Measurements from ENCODE around the gene CTRL. TPM values are rescaled to one million over a fixed set of nuclear protein-coding genes. Genes with fewer than 3 reads are reported as not detected.

The CTRL gene
- total and polyA plus RNA-seq, 2 donors (not counting 3 experiments of a cell fraction or from before 2014, with no cell fraction given) = 1.0 to 1.1 TPM

DNA sequence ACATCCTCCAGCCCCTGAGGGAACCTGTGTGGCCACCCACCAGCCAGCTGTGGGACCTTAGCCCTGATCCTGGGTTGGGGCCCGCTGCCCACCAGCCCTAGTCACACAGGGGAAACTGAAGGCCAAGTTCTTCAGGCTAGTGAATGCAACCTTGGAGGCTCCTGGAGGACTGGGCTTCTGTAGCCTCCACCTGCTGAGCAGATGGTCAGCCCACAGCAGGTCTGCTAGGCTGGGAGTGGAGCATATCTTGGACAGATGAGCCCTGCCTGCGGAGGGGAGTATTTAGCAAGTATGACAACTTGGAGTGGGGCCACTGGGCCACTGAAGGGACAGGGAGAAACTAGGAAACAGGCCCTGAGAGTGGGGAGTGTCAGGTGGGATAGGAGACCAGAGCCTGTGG is 44.5 kb upstream of the CTRL start:
- no peaks in the 10 kb centered on the region for H3K9me3 ChIP-seq (replicated peaks; ENCODE audit: control insufficient read depth, insufficient read depth, low read length)
- H3K27ac ChIP-seq (ENCODE audit: insufficient read depth, low read depth, low read length) = no peak overlapping the region
- H3K4me2 ChIP-seq (ENCODE audit: insufficient read depth, low read length) = no peak overlapping the region
- no peak for DNase-seq (ENCODE audit: low read depth, low spot score)
- no TSS peak for BruUV-seq (replicated peaks)
- no peak for TF ChIP-seq GATA2 (IDR thresholded peaks at IDR 0.05; ENCODE audit: insufficient read depth, insufficient read length, low read depth, low read length)
- TF ChIP-seq FOS (IDR thresholded peaks at IDR 0.05; ENCODE audit: borderline replicate concordance, insufficient read depth, low read length) = no peak
- TF ChIP-seq, protein P1, sequence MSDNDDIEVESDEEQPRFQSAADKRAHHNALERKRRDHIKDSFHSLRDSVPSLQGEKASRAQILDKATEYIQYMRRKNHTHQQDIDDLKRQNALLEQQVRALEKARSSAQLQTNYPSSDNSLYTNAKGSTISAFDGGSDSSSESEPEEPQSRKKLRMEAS (IDR thresholded peaks at IDR 0.05; ENCODE audit: insufficient read depth, insufficient read length) = no peak
- TF ChIP-seq EZH2 (IDR thresholded peaks at IDR 0.05; ENCODE audit: borderline replicate concordance, low read depth, low read length, severe bottlenecking) = no peak
- TF ChIP-seq JUN (IDR thresholded peaks at IDR 0.05; ENCODE audit: borderline replicate concordance, insufficient read depth, insufficient read length, low read depth) = no peak
- TF ChIP-seq POLR2AphosphoS5 (IDR thresholded peaks at IDR 0.05; ENCODE audit: insufficient read depth, low read depth, low read length) = no peak
- no peak for TF ChIP-seq POLR2A (IDR thresholded peaks at IDR 0.05; ENCODE audit: low read depth, low read length)
- TF ChIP-seq, protein P2, sequence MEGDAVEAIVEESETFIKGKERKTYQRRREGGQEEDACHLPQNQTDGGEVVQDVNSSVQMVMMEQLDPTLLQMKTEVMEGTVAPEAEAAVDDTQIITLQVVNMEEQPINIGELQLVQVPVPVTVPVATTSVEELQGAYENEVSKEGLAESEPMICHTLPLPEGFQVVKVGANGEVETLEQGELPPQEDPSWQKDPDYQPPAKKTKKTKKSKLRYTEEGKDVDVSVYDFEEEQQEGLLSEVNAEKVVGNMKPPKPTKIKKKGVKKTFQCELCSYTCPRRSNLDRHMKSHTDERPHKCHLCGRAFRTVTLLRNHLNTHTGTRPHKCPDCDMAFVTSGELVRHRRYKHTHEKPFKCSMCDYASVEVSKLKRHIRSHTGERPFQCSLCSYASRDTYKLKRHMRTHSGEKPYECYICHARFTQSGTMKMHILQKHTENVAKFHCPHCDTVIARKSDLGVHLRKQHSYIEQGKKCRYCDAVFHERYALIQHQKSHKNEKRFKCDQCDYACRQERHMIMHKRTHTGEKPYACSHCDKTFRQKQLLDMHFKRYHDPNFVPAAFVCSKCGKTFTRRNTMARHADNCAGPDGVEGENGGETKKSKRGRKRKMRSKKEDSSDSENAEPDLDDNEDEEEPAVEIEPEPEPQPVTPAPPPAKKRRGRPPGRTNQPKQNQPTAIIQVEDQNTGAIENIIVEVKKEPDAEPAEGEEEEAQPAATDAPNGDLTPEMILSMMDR (IDR thresholded peaks at IDR 0.05; ENCODE audit: extremely low read depth in 1 of 2, insufficient read depth in 1 of 2, low read depth in 1 of 2, low read length in 2 of 2) = no peak
- TF ChIP-seq MYC (IDR thresholded peaks at IDR 0.05; ENCODE audit: low read depth, low read length) = no peak
- H3K79me2 ChIP-seq (ENCODE audit: control insufficient read depth, insufficient read depth, low read length) = no peaks in the 10 kb centered on the region
- no peak for FAIRE-seq
- no peaks in the 10 kb centered on the region for H4K20me1 ChIP-seq (replicated peaks; ENCODE audit: control insufficient read depth, extremely low read depth, insufficient read depth, low read length)
- dilution Hi-C loops (cut with MboI; ENCODE audit: extremely low pct_ligation_motif_present, low sequenced_read_pairs) = no loop called here
- H3K4me3 ChIP-seq (replicated peaks in 1 of 3; ENCODE audit: insufficient read depth in 1 of 3, low read depth in 1 of 3, low read length in 3 of 3) = no peak overlapping the region
- H3K9ac ChIP-seq (replicated peaks; ENCODE audit: extremely low read depth, insufficient read depth, low read length) = no peak overlapping the region
- no peaks in the 10 kb centered on the region for H3K9me1 ChIP-seq (replicated peaks; ENCODE audit: control insufficient read depth, extremely low read depth, insufficient read depth, low read length)
- H2AFZ ChIP-seq (ENCODE audit: low read depth, low read length) = no peak overlapping the region
- H3K36me3 ChIP-seq (ENCODE audit: control insufficient read depth in 2 of 2, extremely low read depth in 1 of 2, insufficient read depth in 2 of 2, low read length in 2 of 2) = no peaks in the 10 kb centered on the region
- CTCF ChIA-PET = interaction anchor here (1.6 kb wide), 1 partner anchor 65 kb away, joined by 4 read pairs; no protein-coding TSS in a partner anchor
- intact Hi-C loops (cut with micrococcal nuclease) = no loop called here
- peaks cover 0 to 3% of the 10 kb centered on the region in 2 experiments for H3K27me3 ChIP-seq (ENCODE audit: control insufficient read depth in 2 of 2, insufficient read depth in 2 of 2, low read length in 2 of 2)
- POLR2A ChIA-PET = no interaction called here
- no peaks in the 10 kb centered on the region for H3K4me1 ChIP-seq (ENCODE audit: control insufficient read depth, extremely low read depth, insufficient read depth, low read length)

Measured in endothelial cell of umbilical vein (primary cell).